Panc1 (cell line): ENCODE data around the gene PWP1.

Source experiments
- POLR2AphosphoS5 ChIP-seq: IDR thresholded peaks from 2 replicates; pipeline ENCODE4 v1.6.1; 2012; ENCODE audit warnings: mild to moderate bottlenecking, low read depth, low read length, moderate library complexity
- TCF7L2 ChIP-seq: IDR thresholded peaks from 2 replicates; pipeline ENCODE4 v1.6.1; 2011; ENCODE audit warnings: mild to moderate bottlenecking, low read depth, low read length, inconsistent platforms
- TF ChIP-seq, protein P1 (sequence below): fragments of 450-650 bp; IDR thresholded peaks from 2 replicates; pipeline ENCODE4 v1.5.1; 2017; ENCODE audit warnings: mild to moderate bottlenecking

DNA sequence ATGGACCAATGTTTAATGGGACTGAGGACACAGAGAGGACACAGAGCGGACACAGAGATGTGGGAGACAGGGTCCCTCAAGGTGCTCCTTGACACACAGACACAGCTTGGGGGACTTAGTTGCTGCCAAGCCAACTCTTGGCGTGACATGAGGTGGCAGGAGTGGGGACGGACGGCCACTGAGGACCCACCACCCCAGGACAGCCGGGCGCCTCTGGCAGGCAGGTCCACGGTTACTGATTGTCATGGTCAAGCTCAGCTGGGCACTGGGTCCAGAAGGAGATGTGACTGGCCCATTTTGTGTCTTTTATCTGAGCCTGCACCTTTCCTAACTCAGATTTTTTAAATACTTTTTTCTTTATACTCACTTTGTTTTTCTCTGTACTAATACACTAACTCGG is 15.7 kb upstream of the PWP1 start:
- TF ChIP-seq POLR2AphosphoS5 = no peak
- TF ChIP-seq, protein P1, sequence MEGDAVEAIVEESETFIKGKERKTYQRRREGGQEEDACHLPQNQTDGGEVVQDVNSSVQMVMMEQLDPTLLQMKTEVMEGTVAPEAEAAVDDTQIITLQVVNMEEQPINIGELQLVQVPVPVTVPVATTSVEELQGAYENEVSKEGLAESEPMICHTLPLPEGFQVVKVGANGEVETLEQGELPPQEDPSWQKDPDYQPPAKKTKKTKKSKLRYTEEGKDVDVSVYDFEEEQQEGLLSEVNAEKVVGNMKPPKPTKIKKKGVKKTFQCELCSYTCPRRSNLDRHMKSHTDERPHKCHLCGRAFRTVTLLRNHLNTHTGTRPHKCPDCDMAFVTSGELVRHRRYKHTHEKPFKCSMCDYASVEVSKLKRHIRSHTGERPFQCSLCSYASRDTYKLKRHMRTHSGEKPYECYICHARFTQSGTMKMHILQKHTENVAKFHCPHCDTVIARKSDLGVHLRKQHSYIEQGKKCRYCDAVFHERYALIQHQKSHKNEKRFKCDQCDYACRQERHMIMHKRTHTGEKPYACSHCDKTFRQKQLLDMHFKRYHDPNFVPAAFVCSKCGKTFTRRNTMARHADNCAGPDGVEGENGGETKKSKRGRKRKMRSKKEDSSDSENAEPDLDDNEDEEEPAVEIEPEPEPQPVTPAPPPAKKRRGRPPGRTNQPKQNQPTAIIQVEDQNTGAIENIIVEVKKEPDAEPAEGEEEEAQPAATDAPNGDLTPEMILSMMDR = no peak
- TF ChIP-seq TCF7L2 = no peak
